ENCODE results near the gene IFNA13. TPM values are rescaled to one million over a fixed set of nuclear protein-coding genes. Genes with fewer than 3 reads are reported as not detected.

IFNA13 gene
- total RNA-seq (2016; rRNA removed; fragmentation: Illumina TruSeq; extraction: Trizol), result not detected in 2 replicates
- not detected in 2 replicates for total RNA-seq (2016; cell fraction: cytosol; rRNA removed; fragmentation: Illumina TruSeq; extraction: Trizol; ENCODE audit: low read depth)
- not detected in 2 replicates for total RNA-seq (2016; cell fraction: insoluble cytoplasmic fraction; rRNA removed; fragmentation: Illumina TruSeq; extraction: Trizol)
- not detected in 2 replicates for total RNA-seq (2016; cell fraction: membrane; rRNA removed; fragmentation: Illumina TruSeq; extraction: Trizol)
- total RNA-seq (2016; cell fraction: nucleus; rRNA removed; fragmentation: Illumina TruSeq; extraction: Trizol), result not detected in 2 replicates
- polyA plus RNA-seq (2011; rRNA removed), result not detected in 2 replicates
- polyA plus RNA-seq (2011; cell fraction: cytosol; rRNA removed), result not detected in 2 replicates
- not detected in 2 replicates for polyA plus RNA-seq (2011; cell fraction: nucleus; rRNA removed)
- not detected in 2 replicates for polyA plus RNA-seq (2012)
- polyA plus RNA-seq (2016; cell fraction: cytosol; fragmentation: Illumina TruSeq; extraction: Trizol; ENCODE audit: low read depth), result not detected in 2 replicates
- not detected in 2 replicates for polyA plus RNA-seq (2016; cell fraction: insoluble cytoplasmic fraction; fragmentation: Illumina TruSeq; extraction: Trizol; ENCODE audit: low read depth)
- not detected in 2 replicates for polyA plus RNA-seq (2016; cell fraction: membrane; fragmentation: Illumina TruSeq; extraction: Trizol; ENCODE audit: low read depth)
- not detected in 2 replicates for polyA plus RNA-seq (2016; cell fraction: nucleus; fragmentation: Illumina TruSeq; extraction: Trizol; ENCODE audit: insufficient read depth, low read depth)
- not detected in 2 replicates for polyA minus RNA-seq (2011; rRNA and poly(A)+ RNA removed; ENCODE audit: low replicate concordance)
- not detected in 2 replicates for polyA minus RNA-seq (2011; cell fraction: cytosol; rRNA and poly(A)+ RNA removed)
- polyA minus RNA-seq (2011; cell fraction: nucleus; rRNA and poly(A)+ RNA removed), result not detected in 2 replicates
- not detected for Bru-seq, nascent RNA
- not detected for BruChase-seq, experiment 1, labeled RNA remaining after a 6-hour chase
- BruChase-seq, experiment 2, labeled RNA remaining after a 2-hour chase, result not detected
- long read RNA-seq, experiment 1, result 0 reads
- long read RNA-seq, experiment 2, result 0 reads

DNA sequence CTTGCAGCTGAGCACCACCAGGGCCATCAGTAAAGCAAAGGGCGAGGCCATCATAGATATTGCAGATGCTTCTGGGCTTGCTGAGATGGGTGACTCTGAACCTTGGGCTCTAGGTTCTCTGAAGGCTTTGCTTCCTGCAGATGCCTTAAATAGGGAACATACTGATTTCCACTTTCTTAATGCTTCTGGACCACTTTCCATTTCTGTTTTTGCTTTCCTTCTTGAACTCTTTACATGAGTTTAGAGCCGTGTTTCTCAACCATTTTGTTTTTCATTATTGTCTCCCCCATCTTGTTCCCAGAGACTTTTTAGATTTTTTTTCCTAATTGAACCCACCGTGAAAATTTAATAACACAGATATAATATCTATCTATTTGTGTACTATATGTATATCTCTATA is at the start of gene IFNA13:
Gene IFNA13, minus strand, starts transcription at position 101 of the 400 bp plus-strand sequence. Its CDS starts 47 bp downstream, at position 54.
- DNase-seq (ENCODE audit: low spot score) (no peak), FAIRE-seq (no peak), ATAC-seq (no peak)
- ChIA-PET CTCF (ENCODE audit: low intra/inter-chr PET ratio, low total read pairs) (no interaction called here), POLR2A (no interaction called here)
- no peaks in the 10 kb centered on the region for H3K79me2 ChIP-seq (ENCODE audit: insufficient read depth, low read length)
- in situ Hi-C loops (cut with HindIII; ENCODE audit: extremely low pct_ligation_motif_present, low pct_unique_long_range_greater_than_20kb), result no loop called here
- no peaks in the 10 kb centered on the region for H3K27me3 ChIP-seq (ENCODE audit: control insufficient read depth in 1 of 2, insufficient read depth in 2 of 2, low read length in 2 of 2)
- H3K4me3 ChIP-seq (replicated peaks in 1 of 3; ENCODE audit: insufficient read depth in 1 of 3, low read depth in 2 of 3, low read length in 3 of 3), result no peak within 1 kb of the TSS
- H3K9ac ChIP-seq (ENCODE audit: insufficient read depth, low read depth, low read length), result no peak within 1 kb of the TSS
- H3K27ac ChIP-seq (ENCODE audit: extremely low read length, insufficient read depth, low read length), result no peak within 1 kb of the TSS
- intact Hi-C loops (cut with micrococcal nuclease; ENCODE audit: unreplicated experiment), result no loop called here
- H4K20me1 ChIP-seq (ENCODE audit: insufficient read depth, low read length), result no peaks in the 10 kb centered on the region
- 14% methylated on average over 2 of the region's 3 CpGs for WGBS (ENCODE audit: low lambda C conversion rate)
- H3K4me2 ChIP-seq (ENCODE audit: low read depth, low read length), result no peak within 1 kb of the TSS
- H2AFZ ChIP-seq (ENCODE audit: low read length), result no peak within 1 kb of the TSS
- H3K36me3 ChIP-seq (replicated peaks in 1 of 2; ENCODE audit: control insufficient read depth in 1 of 2, insufficient read depth in 2 of 2, low read length in 2 of 2), result no peaks in the 10 kb centered on the region
- H3K9me3 ChIP-seq (ENCODE audit: low read length), result no peaks in the 10 kb centered on the region
- no peaks in the 10 kb centered on the region for H3K4me1 ChIP-seq (ENCODE audit: insufficient read depth, low read length)
- BruUV-seq (replicated peaks), result no TSS peak
- no peak for TF ChIP-seq MXI1 (IDR thresholded peaks at IDR 0.05; ENCODE audit: borderline replicate concordance, low read depth, low read length)
- TF ChIP-seq, protein P1, sequence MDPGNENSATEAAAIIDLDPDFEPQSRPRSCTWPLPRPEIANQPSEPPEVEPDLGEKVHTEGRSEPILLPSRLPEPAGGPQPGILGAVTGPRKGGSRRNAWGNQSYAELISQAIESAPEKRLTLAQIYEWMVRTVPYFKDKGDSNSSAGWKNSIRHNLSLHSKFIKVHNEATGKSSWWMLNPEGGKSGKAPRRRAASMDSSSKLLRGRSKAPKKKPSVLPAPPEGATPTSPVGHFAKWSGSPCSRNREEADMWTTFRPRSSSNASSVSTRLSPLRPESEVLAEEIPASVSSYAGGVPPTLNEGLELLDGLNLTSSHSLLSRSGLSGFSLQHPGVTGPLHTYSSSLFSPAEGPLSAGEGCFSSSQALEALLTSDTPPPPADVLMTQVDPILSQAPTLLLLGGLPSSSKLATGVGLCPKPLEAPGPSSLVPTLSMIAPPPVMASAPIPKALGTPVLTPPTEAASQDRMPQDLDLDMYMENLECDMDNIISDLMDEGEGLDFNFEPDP (CRISPR knock-in tag; conservative IDR thresholded peaks at IDR 0.05), result no peak
- TF ChIP-seq RFX3 (CRISPR knock-in tag; IDR thresholded peaks at IDR 0.05), result no peak
- TF ChIP-seq, protein P2, sequence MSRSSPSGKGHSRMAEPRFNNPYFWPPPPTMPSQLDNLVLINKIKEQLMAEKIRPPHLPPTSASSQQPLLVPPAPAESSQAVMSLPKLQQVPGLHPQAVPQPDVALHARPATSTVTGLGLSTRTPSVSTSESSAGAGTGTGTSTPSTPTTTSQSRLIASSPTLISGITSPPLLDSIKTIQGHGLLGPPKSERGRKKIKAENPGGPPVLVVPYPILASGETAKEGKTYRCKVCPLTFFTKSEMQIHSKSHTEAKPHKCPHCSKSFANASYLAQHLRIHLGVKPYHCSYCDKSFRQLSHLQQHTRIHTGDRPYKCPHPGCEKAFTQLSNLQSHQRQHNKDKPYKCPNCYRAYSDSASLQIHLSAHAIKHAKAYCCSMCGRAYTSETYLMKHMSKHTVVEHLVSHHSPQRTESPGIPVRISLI (CRISPR knock-in tag; IDR thresholded peaks at IDR 0.05; ENCODE audit: borderline replicate concordance), result no peak
- TF ChIP-seq, protein P3, sequence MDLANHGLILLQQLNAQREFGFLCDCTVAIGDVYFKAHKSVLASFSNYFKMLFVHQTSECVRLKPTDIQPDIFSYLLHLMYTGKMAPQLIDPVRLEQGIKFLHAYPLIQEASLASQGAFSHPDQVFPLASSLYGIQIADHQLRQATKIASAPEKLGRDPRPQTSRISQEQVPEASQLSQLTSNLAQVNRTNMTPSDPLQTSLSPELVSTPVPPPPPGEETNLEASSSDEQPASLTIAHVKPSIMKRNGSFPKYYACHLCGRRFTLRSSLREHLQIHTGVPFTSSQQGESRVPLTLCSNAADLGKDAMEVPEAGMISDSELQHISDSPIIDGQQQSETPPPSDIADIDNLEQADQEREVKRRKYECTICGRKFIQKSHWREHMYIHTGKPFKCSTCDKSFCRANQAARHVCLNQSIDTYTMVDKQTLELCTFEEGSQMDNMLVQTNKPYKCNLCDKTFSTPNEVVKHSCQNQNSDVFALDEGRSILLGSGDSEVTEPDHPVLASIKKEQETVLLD (CRISPR knock-in tag; IDR thresholded peaks at IDR 0.05; ENCODE audit: low read depth), result no peak
- no peak for TF ChIP-seq ZNF136 (CRISPR knock-in tag; IDR thresholded peaks at IDR 0.05; ENCODE audit: low read depth)
- TF ChIP-seq, protein P4, sequence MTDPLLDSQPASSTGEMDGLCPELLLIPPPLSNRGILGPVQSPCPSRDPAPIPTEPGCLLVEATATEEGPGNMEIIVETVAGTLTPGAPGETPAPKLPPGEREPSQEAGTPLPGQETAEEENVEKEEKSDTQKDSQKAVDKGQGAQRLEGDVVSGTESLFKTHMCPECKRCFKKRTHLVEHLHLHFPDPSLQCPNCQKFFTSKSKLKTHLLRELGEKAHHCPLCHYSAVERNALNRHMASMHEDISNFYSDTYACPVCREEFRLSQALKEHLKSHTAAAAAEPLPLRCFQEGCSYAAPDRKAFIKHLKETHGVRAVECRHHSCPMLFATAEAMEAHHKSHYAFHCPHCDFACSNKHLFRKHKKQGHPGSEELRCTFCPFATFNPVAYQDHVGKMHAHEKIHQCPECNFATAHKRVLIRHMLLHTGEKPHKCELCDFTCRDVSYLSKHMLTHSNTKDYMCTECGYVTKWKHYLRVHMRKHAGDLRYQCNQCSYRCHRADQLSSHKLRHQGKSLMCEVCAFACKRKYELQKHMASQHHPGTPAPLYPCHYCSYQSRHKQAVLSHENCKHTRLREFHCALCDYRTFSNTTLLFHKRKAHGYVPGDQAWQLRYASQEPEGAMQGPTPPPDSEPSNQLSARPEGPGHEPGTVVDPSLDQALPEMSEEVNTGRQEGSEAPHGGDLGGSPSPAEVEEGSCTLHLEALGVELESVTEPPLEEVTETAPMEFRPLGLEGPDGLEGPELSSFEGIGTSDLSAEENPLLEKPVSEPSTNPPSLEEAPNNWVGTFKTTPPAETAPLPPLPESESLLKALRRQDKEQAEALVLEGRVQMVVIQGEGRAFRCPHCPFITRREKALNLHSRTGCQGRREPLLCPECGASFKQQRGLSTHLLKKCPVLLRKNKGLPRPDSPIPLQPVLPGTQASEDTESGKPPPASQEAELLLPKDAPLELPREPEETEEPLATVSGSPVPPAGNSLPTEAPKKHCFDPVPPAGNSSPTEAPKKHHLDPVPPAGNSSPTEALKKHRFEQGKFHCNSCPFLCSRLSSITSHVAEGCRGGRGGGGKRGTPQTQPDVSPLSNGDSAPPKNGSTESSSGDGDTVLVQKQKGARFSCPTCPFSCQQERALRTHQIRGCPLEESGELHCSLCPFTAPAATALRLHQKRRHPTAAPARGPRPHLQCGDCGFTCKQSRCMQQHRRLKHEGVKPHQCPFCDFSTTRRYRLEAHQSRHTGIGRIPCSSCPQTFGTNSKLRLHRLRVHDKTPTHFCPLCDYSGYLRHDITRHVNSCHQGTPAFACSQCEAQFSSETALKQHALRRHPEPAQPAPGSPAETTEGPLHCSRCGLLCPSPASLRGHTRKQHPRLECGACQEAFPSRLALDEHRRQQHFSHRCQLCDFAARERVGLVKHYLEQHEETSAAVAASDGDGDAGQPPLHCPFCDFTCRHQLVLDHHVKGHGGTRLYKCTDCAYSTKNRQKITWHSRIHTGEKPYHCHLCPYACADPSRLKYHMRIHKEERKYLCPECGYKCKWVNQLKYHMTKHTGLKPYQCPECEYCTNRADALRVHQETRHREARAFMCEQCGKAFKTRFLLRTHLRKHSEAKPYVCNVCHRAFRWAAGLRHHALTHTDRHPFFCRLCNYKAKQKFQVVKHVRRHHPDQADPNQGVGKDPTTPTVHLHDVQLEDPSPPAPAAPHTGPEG (CRISPR knock-in tag; IDR thresholded peaks at IDR 0.05), result no peak
- TF ChIP-seq ZNF33B (CRISPR knock-in tag; IDR thresholded peaks at IDR 0.05), result no peak
